ENCODE results near the gene KDM3B. TPM values are rescaled to one million over a fixed set of nuclear protein-coding genes. Genes with fewer than 3 reads are reported as not detected.

Gene KDM3B
- total and polyA plus RNA-seq, 9 of the 15 experiments (the other 6 are each of a cell fraction or from before 2014, with no cell fraction given): 13.8 to 62.8 (median 41.9) TPM

- TF ChIP-seq IRF9 (tag; IDR thresholded peaks at IDR 0.05) (no peak), U2AF2 (optimal IDR thresholded peaks at IDR 0.05; ENCODE audit: low read depth, low read length) (no peak), BACH1 (tag; IDR thresholded peaks at IDR 0.05) (no peak), NONO (IDR thresholded peaks at IDR 0.05; ENCODE audit: low read depth in 2 of 2, low read length in 1 of 2) (no peak), BCOR (IDR thresholded peaks at IDR 0.05) (no peak), LCOR (CRISPR knock-in tag; IDR thresholded peaks at IDR 0.05) (peak; percentile 71), ZNF24 (IDR thresholded peaks at IDR 0.05) (no peak), ZNF445 (CRISPR knock-in tag; IDR thresholded peaks at IDR 0.05; ENCODE audit: low read depth) (no peak), TARDBP (IDR thresholded peaks at IDR 0.05) (no peak), ZBTB17 (CRISPR knock-in tag; IDR thresholded peaks at IDR 0.05) (no peak), ZNF740 (CRISPR knock-in tag; IDR thresholded peaks at IDR 0.05) (peak; percentile 49; the same call in 1 of the 2 replicates), ZNF740 (tag; IDR thresholded peaks at IDR 0.05) (no peak), PHB2 (IDR thresholded peaks at IDR 0.05; ENCODE audit: low read depth) (no peak), ZKSCAN8 (CRISPR knock-in tag; IDR thresholded peaks at IDR 0.05) (no peak), CBX1 (IDR thresholded peaks at IDR 0.05; ENCODE audit: low read depth) (no peak; the same call in none of the 2 replicates), ZNF143 (CRISPR knock-in tag; IDR thresholded peaks at IDR 0.05) (no peak), ERF (CRISPR knock-in tag; IDR thresholded peaks at IDR 0.05) (no peak), ZNF384 (IDR thresholded peaks at IDR 0.05; ENCODE audit: low read depth, low read length) (no peak), ZNF644 (tag; IDR thresholded peaks at IDR 0.05; ENCODE audit: low read depth) (no peak), SIRT6 (IDR thresholded peaks at IDR 0.05; ENCODE audit: low read depth, low read length) (no peak), ZNF77 (CRISPR knock-in tag; IDR thresholded peaks at IDR 0.05) (no peak), MYC (IDR thresholded peaks at IDR 0.05; ENCODE audit: low read depth, low read length) (no peak), MYC (CRISPR knock-in tag; IDR thresholded peaks at IDR 0.05; ENCODE audit: borderline replicate concordance, low read depth) (no peak), L3MBTL2 (IDR thresholded peaks at IDR 0.05) (no peak), NFXL1 (CRISPR knock-in tag; IDR thresholded peaks at IDR 0.05) (no peak), NFYB (IDR thresholded peaks at IDR 0.05; ENCODE audit: extremely low read depth, insufficient read length) (no peak)
- TF ChIP-seq, protein P1, sequence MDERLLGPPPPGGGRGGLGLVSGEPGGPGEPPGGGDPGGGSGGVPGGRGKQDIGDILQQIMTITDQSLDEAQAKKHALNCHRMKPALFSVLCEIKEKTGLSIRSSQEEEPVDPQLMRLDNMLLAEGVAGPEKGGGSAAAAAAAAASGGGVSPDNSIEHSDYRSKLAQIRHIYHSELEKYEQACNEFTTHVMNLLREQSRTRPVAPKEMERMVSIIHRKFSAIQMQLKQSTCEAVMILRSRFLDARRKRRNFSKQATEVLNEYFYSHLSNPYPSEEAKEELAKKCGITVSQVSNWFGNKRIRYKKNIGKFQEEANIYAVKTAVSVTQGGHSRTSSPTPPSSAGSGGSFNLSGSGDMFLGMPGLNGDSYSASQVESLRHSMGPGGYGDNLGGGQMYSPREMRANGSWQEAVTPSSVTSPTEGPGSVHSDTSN (CRISPR knock-in tag; IDR thresholded peaks at IDR 0.05; ENCODE audit: low read depth): no peak
- TF ChIP-seq, protein P1 (tag; conservative IDR thresholded peaks at IDR 0.05; ENCODE audit: low read depth): no peak
These were observed 114.6 kb downstream of the KDM3B start (continued) for GRCh38 chr5:138466900-138467710.
